ENCODE measurements around the gene CUEDC1.
"Not testable (repeated sequence)": the region's sequence is repeated elsewhere in the genome, so short reads cannot be mapped to it uniquely, and the experiment has no call there.

The CUEDC1 gene

GRCh38 chr17:57928928-57929327 is 26.3 kb downstream of the CUEDC1 start:
- H3K4me3 ChIP-seq (ENCODE audit: control insufficient read depth, low read depth, low read length) = no peak overlapping the region
- no peak for TF ChIP-seq CTCF (conservative IDR thresholded peaks at IDR 0.05; ENCODE audit: control insufficient read depth, insufficient read depth, low read depth, low read length)
- no peak for DNase-seq (ENCODE audit: low read depth)

- H3K4me3 ChIP-seq (ENCODE audit: control insufficient read depth, low read depth, low read length) = no peak overlapping the region
- no peak for TF ChIP-seq CTCF (conservative IDR thresholded peaks at IDR 0.05; ENCODE audit: control insufficient read depth, insufficient read depth, low read depth, low read length)
- DNase-seq (ENCODE audit: low read depth) = peak; percentile 78
Observed at GRCh38 chr17:57927048-57927723, 28.0 kb downstream of the CUEDC1 start.

- no peak for DNase-seq (ENCODE audit: low read depth)
- no peak for TF ChIP-seq CTCF (conservative IDR thresholded peaks at IDR 0.05; ENCODE audit: control insufficient read depth, insufficient read depth, low read depth, low read length)
- H3K4me3 ChIP-seq (ENCODE audit: control insufficient read depth, low read depth, low read length) = no peak overlapping the region
Observed at GRCh38 chr17:57926723-57927047, 28.5 kb downstream of the CUEDC1 start.

- no peak for DNase-seq (ENCODE audit: low read depth)
- no peak for TF ChIP-seq CTCF (conservative IDR thresholded peaks at IDR 0.05; ENCODE audit: control insufficient read depth, insufficient read depth, low read depth, low read length)
- no peak overlapping the region for H3K4me3 ChIP-seq (ENCODE audit: control insufficient read depth, low read depth, low read length)
Observed at GRCh38 chr17:57925361-57925990, 29.7 kb downstream of the CUEDC1 start.

- TF ChIP-seq CTCF (conservative IDR thresholded peaks at IDR 0.05; ENCODE audit: control insufficient read depth, insufficient read depth, low read depth, low read length) = no peak
- no peak overlapping the region for H3K4me3 ChIP-seq (ENCODE audit: control insufficient read depth, low read depth, low read length)
- DNase-seq (ENCODE audit: low read depth) = no peak
Observed at GRCh38 chr17:57924677-57925076, 30.5 kb downstream of the CUEDC1 start.

GRCh38 chr17:57923182-57923872 is 31.9 kb downstream of the CUEDC1 start:
- TF ChIP-seq CTCF (conservative IDR thresholded peaks at IDR 0.05; ENCODE audit: control insufficient read depth, insufficient read depth, low read depth, low read length) = no peak
- no peak overlapping the region for H3K4me3 ChIP-seq (ENCODE audit: control insufficient read depth, low read depth, low read length)
- no peak for DNase-seq (ENCODE audit: low read depth)

GRCh38 chr17:57922745-57923144 is 32.5 kb downstream of the CUEDC1 start:
- not testable (repeated sequence) for H3K4me3 ChIP-seq (ENCODE audit: control insufficient read depth, low read depth, low read length)

More at GRCh38 chr17:57922745-57923144, 32.5 kb downstream of the CUEDC1 start:
- DNase-seq (ENCODE audit: low read depth) = not testable (repeated sequence)

Measured in fibroblast of mammary gland (primary cell).